Activated T-helper 1 cell treated with Interleukin-2 at 50 U/mL for 16 hours (primary cell): ENCODE measurements around the gene RADIL.

Experiments
- DNase-seq: peaks from one replicate; pipeline ENCODE4 v3.0.0-alpha.2; 2020; ENCODE audit warnings: low read depth

The RADIL gene

DNA sequence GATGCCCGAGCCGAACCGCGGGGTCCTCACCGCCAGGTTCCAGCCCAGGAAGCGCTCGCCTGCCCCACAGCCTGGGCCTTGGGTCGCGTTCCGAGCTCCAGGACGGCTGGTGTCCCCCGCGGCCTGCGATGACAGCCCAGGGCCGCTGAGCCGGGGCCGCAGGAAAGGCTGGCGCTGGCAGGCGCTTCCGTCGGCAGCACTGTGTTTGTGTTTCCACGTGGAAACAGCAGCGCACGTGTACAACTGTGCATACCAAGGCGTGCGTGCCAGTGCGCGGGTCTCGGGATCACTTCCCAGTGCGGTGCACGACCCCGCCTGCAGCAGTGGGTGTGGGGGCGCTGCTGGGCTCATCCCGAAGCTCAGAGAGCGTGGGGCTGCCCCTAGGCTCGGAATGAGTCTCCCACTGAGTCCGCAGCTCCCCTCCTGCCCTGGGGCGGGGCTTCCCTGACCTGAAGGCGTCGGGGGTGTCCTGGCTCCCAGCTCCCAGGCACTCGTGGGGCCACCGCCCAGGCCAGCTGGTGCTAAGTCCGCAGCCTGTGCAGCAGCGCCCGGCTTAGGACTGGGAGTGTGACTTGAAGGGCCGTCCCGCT lies 90.9 kb downstream of the RADIL start:
- DNase-seq = no peak

GRCh38 chr7:4791738-4792536 lies 91.6 kb downstream of the RADIL start:
- DNase-seq = peak; percentile 69

- no peak for DNase-seq
Observed at GRCh38 chr7:4791101-4791737, 92.3 kb downstream of the RADIL start.

GRCh38 chr7:4790516-4790991 lies 93.0 kb downstream of the RADIL start:
- DNase-seq = no peak

- no peak for DNase-seq
Observed at GRCh38 chr7:4790078-4790465, 93.4 kb downstream of the RADIL start.

DNA sequence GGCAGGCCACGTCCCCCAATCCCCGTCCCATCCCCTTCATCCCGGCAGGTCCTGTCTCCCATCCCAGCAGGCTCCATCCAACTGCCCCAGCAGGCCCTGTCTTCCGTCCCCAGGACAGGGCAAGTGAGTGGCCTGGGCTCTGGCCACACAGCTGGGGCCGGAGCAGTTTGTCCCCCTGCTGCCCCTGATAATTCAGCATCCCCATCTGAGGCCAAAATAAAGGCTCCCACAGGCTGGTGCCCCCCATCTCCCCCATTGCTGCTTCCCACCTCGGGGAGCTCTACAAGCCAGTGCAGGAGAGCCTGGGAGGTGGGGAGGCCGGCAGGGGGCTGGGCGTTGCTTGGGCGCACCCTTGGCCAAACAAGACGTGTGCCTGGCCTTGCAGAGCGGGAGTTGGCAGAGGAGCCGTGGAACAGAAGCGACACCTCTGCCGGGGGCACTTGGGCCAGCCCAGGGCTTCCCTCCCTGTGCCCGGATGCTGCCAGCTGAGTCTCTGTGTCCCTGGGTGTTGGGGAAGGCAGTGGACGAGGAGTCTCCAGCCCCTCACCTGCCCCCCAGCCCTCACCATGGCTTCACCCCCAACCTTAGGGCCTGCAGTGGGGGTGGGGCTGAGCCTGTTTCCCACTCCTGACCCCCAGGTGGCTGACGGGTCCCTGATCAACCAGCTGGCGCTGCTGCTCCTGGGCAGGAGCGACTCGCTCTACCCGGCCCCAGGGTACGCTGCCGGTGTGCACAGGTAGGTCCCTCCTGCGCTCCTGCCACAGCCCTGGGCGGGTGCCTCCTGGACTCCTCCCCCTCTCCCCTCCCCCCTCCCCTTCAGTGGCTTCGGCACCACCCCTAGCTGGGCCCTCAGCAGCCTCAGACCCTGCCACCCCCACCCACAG lies 94.1 kb downstream of the RADIL start:
- no peak for DNase-seq

GRCh38 chr7:4788627-4789189 lies 94.8 kb downstream of the RADIL start:
- DNase-seq = no peak

- no peak for DNase-seq
Observed at GRCh38 chr7:4787947-4788626, 95.4 kb downstream of the RADIL start.

- DNase-seq = no peak
Observed at GRCh38 chr7:4787541-4787940, 96.0 kb downstream of the RADIL start.

- DNase-seq = no peak
Observed at GRCh38 chr7:4786015-4786414, 97.5 kb downstream of the RADIL start.

DNA sequence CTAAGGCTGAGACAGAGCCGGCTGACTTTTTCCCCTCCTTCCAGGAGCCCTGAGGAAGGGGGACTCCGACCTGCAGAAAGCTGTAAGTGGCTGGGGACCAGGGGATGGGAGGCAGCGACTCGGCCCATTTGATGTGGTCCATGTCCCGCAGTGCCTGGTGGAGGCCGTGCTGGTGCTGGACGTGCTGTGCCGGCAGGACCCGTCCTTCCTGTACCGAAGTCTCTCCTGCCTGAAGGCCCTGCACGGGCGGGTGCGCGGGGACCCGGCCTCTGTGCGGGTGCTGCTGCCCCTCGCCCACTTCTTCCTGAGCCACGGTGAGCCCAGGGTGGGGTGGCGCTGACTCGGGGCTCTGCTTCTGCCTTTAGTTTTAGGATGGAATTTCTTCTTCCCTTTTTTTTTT lies 98.1 kb downstream of the RADIL start:
- no peak for DNase-seq

GRCh38 chr7:4784799-4785198 lies 98.7 kb downstream of the RADIL start:
- DNase-seq = no peak

- DNase-seq = no peak
Observed at GRCh38 chr7:4783762-4784351, 99.7 kb downstream of the RADIL start.

DNA sequence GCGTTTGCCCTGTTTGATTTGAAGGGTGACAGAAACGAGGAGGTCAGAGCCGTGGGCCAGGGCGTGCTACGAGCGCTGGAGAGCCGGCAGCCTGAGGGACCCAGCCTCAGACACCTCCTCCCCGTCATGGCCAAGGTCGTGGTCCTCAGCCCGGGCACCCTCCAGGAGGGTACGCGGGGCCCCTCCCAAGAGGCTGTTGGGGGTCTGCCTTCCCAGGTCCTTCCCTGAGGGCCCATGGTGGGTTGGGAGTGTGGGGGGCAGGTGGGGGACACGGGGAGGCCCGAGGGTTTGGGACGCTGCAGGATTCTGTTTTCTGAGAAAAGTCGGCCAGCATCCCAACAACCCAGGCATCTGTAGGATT lies 100.2 kb downstream of the RADIL start:
- DNase-seq = no peak

- no peak for DNase-seq
Observed at GRCh38 chr7:4782333-4783291, 100.9 kb downstream of the RADIL start.

DNA sequence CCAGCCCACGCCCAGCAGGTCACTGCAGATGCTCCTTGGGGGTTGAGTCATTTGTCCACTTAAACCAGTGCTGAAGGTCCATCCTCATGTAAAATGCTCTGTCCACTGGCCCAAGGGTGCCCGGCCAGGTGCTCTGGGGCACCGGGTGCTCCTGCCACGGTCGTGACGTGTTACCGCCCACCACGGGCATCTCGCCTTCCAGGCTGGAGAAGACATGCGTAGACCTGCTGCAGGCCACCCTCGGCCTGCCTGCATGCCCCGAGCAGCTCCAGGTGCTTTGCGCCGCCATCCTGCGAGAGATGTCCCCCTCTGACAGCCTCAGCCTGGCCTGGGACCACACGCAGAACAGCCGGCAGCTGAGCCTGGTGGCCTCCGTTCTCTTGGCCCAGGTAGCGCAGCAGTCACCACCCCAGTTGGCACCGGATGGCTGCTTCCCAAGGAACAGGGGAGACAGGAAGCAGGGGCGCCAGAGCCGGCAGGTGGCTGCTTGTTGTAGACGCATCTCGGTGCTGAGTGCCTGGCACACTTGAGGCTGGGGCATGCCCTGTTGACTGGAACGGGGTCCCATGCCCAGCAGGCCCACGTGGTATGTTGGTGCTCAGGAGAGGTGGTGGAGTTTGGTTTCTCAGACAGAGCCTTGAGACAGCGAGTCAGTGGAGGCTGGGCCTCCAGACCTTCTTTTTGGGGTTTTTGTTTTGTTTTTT lies 102.0 kb downstream of the RADIL start:
- DNase-seq = no peak

DNA sequence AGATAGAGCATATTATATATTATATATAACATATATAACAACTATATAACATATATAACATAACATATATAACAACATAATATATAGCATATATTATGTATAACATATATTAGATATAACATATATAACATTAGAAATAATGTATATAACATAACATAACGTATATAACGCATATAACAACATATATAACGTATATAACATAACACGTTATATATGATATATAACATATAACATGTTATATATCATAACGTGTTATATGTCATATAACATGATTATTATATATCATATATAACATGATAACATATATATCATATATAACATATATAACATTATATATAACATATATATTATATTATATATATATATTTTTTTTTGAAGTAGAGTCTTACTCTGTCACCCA lies 104.4 kb downstream of the RADIL start:
- no peak for DNase-seq

DNA sequence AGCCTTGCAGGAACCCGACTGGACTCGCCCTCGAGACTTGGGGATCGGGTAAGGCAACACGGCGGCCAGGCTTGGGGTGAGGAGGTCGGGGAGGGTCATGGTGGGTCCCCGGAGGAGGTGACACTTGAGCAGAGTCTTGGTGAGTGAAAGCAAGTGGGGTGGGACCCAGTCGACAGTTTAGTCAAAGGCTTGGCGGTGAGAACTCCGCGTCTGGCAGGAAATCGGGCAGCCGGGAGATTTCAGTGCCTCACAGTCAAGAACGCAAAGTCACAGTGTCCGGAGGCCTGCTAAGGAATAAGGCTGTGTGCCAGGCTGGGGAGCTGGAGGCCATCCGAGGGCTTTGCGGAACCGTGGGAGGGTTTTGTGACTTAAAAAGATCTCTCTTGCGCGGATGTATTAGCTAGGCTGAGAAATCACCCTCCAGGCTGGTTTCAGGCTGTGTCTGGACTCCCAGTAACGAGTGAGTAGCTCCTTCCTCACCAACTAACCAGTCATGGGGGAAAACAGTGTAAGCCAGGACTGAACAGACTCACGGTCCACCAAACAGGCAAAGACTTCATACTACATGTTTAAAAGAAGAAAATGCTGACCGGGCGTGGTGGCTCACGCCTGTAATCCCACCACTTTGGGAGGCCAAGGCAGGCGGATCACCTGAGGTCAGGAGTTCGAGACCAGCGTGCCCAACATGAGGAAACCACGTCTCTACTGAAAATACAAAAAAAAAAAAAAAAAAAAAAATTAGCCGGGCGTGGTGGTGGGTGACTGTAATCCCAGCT lies 107.5 kb downstream of the RADIL start:
- DNase-seq = peak; percentile 28
